Fibroblast of peridontal ligament (primary cell): ENCODE data around the gene C2CD2.
"Not testable (repeated sequence)": the region's sequence is repeated elsewhere in the genome, so short reads cannot be mapped to it uniquely, and the experiment has no call there.

Source experiments
- DNase-seq: peaks from one replicate; pipeline ENCODE4 v3.0.0-alpha.2; 2010; ENCODE audit errors: extremely low read depth

The C2CD2 gene

DNA sequence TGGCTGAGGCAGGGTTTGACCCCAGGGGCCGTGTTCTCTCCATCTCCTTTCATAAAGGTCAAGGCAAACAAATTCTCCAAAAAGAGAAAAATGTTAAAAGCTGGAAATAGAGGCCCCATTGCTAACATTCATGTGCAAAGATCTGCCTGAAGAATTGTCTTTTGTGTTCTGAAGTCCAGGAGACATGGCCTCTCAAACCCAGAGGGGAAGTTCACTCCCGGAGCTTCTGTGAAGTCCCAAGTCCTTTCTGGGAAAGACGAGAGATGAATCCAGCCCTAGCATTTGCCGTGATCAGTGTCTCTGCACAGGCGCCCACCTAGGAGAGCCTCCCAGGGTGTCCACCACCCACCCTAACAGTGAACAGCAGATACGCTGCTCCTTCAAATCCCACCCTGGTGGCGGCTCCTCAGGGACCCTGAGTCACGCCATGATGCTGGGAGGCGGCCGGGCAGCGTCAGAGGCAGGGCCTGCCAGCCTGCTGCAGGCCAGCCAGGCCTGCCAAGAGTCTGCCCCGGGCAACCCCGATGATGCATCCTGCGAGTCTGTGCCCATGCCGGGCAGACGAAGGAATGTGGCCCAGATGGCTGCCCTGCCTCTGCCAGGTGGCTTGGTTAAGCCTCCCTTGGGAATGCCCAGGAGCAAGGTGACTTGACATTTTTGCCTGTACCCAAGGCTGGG is 5.2 kb upstream of the C2CD2 start:
- no peak for DNase-seq

DNA sequence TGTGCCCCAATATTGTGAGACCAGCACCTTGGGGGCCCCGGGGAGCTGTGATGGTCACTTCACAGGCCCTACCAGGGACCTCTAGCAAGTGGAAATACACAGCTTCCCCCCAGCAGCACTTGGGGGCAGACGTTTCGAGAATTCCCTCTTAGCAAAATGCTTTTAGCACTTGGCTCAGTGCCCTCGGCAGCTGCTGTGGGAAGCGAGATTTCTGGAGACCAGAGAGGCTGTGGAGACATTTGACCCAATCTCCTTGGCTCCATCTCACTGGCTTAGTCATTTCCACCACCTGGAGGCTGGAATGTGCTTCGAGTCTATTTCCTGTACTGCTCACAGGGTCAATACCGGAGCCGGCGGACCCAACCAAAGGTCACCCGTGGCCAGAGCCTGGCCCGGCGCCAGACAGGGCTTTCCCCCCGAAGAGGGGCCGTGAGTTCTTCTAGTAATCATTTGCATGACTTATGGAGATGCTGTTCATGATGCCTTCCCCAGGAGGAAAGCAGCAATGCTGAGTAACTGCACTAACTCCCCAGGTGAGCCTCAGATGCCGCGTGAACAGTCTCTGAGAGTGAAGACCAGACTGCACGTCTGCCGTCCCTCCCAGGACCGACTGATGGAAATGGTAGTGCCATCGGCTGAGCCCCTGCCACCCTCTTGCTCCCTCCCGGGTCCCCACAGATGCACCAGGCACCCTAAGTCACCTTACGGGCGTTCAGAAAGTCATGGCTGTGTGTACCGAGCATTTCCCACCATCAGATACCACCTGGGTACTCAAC is 4.4 kb upstream of the C2CD2 start:
- DNase-seq, result peak; percentile 86

DNA sequence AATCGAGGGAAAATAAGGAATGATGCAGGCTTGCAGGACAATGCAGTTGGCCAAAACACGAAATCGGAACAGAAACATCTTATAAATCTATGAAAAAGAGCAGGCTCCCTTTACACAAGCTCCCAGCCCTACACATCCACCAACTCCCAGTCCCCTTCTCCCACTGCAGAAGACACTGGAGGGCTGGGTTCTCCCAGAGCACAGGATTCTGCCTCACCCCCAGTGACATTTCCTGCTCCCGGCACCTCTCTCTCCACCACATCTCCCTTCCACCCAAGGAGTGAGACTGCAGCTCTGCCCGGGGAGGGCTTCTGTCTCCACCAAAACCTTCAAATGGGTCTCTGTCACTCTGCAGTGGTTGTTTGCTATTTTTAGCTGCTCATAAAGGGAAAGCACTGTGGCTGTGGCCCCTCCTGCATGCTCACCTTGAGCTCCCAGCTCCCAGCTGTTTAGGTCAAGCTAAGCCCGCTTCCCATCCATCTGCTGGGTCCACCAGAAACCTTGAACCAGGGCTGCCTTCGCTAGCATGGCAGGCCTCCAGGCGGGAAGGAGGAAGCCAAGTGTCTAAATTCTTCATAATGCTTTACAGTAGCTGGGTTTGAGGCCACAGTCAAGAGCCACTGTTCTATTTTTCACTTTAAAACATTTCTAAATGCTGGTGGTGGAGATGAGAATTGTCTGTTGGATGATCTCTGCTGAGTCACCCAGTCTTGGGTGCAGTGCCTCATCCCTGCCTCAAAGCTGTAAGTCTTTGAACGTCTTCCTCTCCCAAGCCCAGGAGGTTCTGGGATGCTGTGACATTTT is 3.3 kb upstream of the C2CD2 start:
- peak; percentile 64 for DNase-seq

DNA sequence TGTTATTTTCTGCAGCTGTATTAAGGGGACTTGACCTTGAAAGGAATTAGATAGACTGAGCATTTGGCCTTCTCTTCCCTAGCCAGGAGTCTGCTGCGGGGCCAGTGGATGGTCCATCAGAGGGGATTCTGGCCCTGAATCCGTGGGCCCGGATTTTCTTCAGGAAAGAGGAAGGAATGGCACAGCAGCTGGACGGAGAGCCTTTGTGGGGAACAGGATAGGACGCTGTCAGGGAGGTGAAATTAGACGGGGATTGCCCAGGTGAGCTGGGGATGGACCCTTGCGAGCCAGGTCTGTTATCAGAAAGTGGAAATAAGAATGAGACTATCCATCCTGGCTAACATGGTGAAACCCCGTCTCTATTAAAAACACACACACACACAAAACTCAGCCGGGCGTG is 1.7 kb upstream of the C2CD2 start:
- DNase-seq, result no peak

DNA sequence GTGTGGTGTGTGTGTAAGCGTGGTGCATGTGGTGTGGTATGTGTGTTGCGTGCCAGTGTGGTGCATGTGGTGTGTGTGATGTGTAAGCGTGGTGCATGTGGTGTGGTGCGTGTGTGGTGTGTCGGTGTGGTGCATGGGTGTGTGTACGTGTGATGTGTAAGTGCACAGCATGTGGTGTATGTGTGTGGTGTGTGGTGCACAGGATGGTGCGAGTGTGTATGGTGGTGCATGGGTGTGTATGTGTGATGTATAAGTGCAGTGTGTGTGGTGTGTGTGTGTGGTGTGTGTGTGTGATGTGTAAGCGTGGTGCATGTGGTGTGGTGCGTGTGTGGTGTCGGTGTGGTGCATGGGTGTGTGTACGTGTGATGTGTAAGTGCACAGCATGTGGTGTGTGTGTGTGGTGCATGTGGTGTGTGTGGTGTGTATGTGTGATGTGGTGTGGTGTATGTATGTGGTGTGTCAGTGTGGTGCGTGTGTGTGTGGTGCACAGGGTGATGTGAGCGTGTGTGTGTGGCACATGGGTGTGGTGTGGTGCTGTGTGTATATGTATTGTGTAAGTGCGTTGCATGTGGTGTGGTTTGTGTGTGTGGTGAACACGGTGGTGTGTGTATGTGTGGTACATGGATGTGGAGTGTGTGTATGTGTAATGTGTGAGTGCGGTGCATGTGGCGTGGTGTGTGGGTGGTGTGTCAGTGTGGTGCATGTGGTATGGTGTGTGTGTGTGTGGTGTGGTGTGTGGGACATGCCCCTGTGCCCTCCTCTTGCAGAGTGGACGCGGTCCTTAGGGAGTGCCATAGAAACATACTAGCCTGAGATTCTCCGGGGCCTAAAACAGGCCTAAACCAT is 1.1 kb upstream of the C2CD2 start:
- DNase-seq, result no peak

DNA sequence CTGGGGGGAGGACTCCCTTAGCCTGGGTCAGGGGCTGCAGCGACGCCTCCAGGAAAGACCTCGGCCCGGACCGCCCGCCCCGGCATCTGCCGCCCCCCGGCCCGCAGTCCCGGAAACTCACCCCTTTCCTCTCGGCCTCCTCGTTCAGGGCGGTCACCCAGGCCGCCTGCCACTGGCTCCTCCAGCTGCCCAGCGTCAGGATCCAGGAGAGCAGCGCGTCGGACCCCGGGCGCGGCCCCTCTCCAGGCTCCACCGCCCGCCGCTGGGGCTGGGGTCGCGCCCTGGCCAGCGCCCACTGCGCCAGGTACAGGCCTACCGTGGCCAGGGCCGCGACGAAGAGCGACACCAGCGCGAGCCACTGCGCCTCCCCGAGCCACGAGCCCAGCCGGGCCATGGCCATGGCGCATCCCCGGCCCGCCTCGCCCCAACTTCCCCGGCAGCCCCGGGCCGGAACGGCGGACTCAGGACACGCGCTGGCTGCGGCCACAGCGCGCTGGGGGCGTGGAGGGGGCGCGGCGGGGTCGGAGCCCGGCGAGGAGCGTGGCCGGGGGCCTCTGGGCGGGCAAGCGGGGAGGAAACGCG is 478 bp downstream of the C2CD2 start:
- no peak for DNase-seq

DNA sequence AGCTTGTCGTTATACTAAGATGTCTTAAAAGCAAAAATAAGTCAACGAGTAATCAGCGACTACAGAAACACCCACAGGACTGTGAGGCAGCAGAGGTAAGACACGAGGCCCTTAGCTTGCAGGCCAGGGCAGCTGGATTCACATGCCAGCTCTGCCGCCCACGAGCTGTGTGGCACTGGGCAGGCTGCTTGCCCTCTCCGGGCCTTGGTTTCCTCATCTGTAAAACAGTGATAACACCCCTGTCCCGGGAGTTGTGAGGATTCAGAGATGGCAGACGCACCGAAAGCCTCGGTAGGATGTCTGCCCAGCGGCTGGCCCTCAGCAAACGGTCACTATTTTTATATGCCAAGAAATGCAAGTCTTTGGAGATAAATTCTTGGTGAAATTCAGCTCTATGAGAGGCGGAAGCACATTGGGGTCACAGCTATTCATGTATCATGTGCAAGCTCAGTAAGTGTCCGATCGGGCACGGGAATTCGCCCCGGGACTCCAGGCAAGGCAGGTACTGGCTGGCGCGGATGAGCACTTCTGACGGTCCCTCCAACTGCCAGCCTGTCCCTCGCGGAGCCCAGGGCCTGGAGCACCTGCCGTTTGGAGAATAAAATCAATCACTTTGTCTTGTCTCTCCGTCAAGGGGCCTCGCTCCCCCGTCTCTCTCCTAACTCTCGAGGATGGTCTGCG is 1.1 kb downstream of the C2CD2 start:
- DNase-seq, result no peak

DNA sequence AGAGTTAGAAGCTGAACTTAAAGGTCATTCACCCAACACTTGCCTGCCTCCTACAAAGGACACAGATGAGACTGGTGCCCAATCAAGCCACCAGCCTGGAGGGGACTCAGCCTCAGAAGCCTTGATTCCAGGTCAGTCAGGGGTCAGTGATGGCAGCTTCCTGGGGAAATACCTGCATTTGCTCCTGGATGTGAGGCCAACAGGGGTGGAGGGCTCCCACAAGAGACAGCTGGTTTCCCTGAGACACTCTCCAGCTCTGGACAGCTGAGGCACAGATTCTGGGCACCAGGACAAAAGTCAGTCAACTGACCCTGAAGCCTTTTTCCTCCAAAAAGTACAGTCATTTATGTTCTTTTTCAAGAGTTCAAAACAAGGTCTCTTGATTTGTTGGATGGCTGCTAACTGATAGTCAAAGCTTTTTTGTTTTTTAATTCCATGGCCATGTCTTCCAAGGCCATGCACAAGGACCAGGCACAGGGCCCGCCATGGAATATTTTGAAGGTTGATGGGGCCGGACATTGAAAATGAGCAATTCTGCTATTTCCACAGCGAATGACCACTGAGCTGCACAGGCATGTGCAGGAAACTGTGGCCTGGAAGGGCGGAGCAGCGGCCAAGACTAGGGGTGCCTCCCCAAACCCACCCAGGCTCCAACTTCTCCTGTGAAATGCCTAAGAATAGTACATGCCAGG is 1.8 kb downstream of the C2CD2 start:
- DNase-seq, result no peak

DNA sequence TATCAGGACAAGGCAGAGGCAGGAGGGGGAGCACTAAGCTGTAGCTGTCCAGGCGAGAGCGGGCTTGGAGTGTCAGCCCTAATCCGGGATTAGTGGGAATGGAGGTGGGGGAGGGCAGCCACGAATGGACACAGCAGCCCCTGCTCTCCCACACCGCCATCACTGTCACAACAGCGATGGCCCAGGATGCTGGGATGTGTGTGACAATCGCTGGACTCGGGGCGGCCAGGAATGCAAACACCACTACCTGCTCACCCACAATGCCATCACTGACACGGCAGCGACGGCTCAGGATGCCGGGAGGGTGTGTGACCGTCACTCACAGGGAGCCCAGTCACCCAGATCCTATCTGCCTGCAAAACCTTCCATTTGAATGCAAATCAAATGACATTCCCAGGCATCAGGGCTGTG is 2.9 kb downstream of the C2CD2 start:
- no peak for DNase-seq

DNA sequence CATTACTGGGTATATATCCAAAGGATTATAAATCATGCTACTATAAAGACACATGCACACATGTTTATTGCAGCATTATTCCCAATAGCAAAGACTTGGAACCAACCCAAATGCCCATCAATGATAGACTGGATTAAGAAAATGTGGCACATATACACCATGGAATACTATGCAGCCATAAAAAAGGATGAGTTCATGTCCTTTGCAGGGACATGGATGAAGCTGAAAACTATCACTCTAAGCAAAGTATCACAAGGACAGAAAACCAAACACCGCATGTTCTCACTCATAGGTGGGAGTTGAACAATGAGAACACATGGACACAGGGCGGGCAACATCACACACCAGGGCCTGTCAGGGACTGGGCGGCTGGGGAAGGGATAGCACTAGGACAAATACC is 4.2 kb downstream of the C2CD2 start:
- not testable (repeated sequence) for DNase-seq

DNA sequence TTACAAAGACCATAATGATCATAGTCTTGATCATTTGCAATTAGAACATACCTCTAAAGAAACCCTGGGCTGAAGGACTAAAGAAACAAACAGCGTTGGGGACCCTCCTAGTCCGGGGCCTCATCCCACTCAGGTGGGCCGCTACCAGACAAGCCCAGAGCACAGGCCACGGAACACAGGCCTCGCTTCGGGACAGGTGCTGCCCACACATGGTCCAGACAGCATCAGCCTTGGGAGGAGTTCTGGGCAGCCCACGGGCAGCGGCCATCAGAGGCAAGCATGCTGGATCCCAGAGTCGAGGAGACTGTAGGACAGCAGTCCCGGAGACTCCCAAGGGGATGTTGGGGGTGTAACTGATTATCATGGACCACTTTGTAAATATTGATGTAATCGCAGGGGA is 4.9 kb downstream of the C2CD2 start:
- DNase-seq, result no peak

DNA sequence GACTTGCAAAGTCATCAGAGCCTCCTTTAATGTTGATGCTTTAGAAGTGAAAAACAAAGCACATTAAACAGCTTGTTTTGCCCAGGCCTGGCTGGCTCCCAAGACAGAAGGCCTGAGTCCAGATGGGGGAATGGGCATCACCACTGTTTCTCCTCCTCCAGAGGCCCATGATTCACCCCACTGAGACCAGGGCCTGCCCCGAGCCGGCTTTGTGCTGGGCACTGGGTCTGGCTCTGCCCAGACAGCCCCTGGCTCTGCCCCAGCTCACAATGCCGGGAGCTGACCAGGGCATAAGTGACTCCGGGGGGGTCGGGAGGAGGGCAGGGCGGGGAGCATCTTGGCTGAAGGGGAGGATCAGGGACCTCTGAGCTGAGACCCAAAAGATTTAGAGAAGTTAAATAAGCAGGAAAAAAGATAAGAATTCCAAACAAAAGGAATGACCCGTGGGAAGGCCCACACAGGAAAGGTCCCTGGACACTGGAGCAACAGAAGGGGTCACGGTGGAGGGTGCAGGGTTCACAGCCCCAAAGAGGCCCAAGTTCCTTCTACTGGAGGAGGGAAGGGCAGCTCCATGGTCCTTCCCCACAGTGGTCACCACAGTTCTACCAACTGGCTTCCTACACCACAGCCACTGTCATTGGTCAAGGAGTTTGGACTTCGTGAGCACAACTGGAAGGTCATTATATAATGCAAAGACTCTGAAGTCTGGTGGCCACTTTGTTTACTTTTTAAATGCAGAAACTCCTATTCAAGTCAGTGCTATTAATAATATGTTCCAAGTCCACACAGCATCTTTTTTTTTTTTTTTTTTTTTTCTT is 5.5 kb downstream of the C2CD2 start:
- peak; percentile 70 for DNase-seq

DNA sequence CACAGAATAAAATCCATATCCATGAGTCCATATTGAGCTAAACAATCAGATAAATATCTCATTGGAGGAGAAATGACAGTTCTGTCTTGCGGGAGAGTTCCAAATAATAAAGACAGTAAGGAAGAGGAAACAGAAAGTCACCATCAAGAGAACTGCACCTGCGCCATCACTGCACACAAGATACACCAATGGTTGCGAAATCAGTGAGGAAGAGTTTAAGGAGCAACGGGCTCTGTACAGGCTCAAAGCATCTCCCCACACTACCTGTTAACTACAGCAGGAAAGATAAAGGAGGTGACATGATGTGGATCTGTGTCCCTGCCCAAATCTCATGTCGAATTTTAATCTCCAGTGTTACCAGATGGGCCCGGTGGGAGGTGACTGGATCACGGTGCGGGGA is 7.8 kb downstream of the C2CD2 start:
- DNase-seq, result no peak

DNA sequence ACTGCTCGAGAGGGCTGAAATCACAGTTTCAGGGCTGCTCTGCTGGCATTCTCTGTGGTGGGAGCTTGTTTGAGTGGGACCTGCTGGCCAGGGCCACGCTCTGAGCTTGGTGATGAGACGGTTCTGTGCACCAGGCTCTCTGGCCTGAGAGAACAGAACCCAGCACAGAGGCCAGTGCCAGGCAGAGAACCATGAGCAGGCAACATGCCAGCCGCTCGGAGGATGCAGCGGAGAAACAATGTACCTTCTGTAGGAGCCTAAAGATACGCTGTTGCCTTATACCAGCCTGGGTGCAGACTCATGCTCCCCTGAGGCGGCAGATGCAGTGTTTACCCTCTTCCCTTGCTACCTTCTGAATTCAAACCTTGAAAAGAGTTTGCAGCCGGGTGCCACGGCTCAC is 10.0 kb downstream of the C2CD2 start:
- DNase-seq, result no peak

DNA sequence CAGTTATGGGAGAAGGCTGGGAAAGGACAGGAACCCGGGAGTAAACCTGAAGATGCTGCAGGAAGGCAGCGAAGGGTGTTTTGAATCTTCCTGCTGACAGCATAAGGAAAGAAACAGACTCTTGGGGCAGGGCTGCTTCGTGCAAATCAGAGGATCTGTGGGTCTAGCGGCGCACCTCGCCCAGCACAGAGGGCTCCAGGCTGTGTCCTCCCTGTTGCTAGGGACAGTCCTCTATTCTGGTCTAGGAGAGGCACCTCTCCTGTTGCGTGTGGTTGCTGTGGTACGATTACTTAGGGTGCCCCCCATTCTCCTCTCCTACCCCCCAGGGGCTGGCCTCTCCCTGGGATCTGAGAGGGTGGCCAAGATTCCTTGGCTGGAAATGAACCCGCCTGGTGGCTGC is 11.4 kb downstream of the C2CD2 start:
- no peak for DNase-seq

DNA sequence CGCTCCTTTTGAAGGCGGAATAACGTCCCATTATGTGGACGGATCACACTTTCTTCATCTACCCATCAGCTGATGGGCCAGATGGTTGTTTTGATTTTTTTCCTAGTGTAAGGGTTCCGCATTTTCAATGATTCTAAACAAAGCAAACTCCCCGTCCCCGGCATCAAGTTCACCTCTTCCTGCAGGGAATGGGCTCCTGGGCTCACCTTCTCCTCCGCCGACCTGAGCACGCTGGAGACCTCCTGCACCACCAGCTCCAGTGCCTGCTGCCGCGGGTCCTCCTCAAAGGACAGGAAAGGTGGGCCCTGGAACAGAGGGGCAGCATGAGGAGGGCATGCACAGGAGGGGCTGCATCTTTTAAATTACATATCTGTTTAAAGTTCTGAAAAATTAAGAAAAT is 11.9 kb downstream of the C2CD2 start:
- no peak for DNase-seq

DNA sequence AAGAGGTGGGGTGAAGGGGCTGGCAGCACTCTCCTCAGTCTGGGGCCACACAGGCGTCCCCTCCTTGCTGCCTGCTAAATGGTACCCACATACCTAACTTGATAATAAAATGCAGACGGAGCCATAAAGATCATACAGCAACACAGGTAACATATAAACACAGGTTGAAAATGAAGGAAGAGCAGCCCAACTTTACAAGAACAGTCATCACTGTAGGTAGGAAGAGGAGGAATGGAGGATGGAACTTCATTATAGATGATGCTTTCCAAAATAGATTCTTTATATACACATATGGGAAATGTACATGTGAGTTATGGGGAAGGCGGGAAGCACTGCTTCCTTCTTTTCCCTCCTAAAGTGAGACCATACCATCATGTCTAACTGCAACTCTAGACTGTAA is 13.4 kb downstream of the C2CD2 start:
- no peak for DNase-seq

DNA sequence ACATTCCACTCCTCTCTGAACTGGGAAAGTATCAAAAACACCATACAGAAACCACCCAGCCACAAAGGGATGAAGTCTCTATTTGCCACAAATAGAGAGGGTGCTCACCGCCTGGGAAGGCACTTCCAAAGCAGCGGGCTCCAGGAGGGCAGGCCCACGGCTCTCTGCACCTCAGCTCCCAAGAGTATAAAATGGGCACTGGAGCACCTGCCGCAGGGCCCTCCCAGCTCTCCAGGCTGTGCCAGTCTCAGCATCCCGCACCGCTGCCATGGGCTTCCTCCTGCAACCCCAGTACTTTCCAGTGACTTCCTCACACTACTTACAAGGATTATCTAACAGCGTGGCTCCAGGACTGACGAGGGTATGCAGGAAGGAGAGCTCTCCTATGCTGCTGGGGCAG is 14.4 kb downstream of the C2CD2 start:
- no peak for DNase-seq

DNA sequence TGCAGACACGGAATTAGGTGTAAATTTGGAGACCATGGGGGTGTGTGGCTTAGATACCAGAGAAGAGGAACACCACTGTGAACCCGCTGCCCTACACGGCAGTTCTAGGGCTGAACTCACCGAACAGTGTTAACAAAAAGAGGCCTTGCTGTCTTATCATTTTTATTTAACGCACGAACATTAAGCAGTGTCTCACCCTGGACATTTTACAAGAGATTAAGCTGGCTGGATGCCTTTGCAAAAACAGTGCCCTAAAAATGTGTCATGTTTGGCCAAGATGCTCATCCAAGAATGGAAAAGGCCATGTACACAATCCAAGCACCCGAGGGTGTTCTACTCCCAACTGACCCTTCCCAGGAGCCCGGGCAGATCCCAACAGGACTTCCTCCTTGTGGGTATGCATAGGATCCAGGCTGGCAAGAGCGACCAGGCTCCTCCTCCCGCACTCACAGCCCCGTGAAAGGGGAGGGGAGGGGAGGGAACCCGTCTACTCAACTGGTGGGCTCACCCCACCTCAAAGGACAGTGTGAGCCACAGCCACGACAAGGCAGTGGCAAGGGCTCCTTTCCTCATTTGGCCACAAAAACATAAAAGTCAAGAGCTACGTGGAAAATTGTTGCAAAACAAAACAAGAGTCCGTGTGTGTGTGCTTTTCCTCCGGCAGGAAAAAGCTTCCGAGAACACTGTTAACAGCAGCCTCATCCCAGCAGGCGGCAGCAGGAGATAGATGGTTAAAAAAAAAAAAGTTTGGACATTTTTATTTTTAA is 20.3 kb downstream of the C2CD2 start:
- DNase-seq, result peak; percentile 58
